ENCODE results near the gene DNAJC8. TPM values are rescaled to one million over a fixed set of nuclear protein-coding genes. Genes with fewer than 3 reads are reported as not detected.

DNAJC8 gene
- polyA plus RNA-seq, 3 donors from 2014 or later: 197 to 269 (median 205) TPM

DNA sequence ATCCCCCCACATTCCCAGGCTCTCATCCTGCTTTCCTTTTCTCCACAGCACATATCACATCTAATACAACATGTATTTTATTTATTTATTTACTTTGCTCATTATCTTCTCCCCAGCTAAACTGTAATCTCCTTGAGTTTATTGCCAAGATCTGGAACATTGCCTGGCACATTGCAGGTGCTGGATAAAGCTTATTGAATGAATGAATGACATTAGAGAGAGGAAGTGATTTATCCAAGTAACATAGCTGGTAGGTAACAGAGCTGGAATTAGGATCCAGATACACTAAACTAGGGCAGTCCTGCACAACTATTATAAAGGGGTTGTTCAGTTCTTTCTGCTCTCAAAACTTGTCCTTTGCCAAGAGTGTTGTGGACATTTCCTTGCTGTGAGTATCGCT, 47.8 kb downstream of the DNAJC8 start:
- H3K4me3 Mint-ChIP-seq: no peak overlapping the region
- DNase-seq: no peak
- no peaks in the 10 kb centered on the region for H3K9me3 Mint-ChIP-seq
- peaks cover 0 to 6% (median 0%) of the 10 kb centered on the region in 3 donors for H3K36me3 Mint-ChIP-seq
- H3K27ac Mint-ChIP-seq: peak overlapping the region in 1 of 6 donors; percentile 0
- peaks cover 0 to 4% (median 2%) of the 10 kb centered on the region in 3 donors for H3K27me3 Mint-ChIP-seq (ENCODE audit: low read depth in 3 of 3)
- peaks cover 11 to 13% of the 10 kb centered on the region in 2 donors for H3K4me1 Mint-ChIP-seq

DNA sequence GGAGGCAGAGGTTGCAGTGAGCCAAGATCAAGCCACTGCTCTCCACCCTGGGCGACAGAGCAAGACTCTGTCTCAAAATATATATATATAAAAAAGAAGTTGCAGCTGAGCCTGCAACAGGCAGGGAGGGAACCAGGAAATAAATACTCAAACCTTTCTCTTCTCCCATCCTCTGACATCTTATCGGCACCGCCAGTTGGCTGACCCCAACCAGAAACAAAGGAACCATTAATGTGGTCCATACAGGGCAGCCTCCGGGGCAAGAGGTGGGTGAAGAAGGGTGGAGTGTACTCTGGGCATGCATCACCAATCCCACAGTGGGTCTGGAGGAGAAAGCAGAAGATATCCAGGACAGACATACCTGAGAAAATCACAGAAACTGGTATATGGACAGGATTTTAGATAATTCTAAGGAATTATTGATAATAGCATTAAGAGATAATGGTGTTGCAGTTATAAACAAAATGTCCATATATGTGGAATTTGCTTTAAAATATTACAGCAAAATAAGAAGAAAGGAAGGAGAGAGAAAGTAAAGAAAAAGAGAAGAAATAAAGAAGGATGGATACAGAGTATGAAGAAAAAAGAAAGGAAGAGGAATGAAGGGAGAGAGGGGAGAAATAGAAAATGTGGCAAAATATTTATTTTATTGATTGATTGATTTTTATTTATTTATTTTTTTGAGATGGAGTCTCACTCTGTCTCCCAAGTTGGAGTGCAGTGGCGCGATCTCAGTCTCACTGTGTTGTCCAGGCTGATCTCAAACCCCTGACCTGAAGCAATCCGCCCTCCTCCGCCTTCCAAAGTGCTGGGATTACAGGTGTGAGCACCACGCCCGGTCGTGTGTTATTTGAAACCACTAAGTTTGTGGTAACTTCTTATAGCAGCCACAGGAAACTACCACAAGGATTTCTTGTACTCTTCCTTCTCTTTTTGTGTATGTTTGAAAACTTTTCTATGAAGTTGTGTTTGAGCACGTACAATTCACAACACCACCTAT, 52.2 kb downstream of the DNAJC8 start:
- H3K27me3 Mint-ChIP-seq (ENCODE audit: low read depth in 3 of 3): peaks cover 2 to 9% (median 6%) of the 10 kb centered on the region in 3 donors
- H3K4me3 Mint-ChIP-seq: peak overlapping the region; percentile 7 to 64 (median 48)
- peaks cover 0 to 6% (median 5%) of the 10 kb centered on the region in 3 donors for H3K36me3 Mint-ChIP-seq
- H3K27ac Mint-ChIP-seq: peak overlapping the region in 4 of 6 donors; percentile 11 to 71 (median 32)
- H3K4me1 Mint-ChIP-seq: peaks cover 17 to 19% of the 10 kb centered on the region in 2 donors
- H3K9me3 Mint-ChIP-seq: no peaks in the 10 kb centered on the region
- DNase-seq: no peak

DNA sequence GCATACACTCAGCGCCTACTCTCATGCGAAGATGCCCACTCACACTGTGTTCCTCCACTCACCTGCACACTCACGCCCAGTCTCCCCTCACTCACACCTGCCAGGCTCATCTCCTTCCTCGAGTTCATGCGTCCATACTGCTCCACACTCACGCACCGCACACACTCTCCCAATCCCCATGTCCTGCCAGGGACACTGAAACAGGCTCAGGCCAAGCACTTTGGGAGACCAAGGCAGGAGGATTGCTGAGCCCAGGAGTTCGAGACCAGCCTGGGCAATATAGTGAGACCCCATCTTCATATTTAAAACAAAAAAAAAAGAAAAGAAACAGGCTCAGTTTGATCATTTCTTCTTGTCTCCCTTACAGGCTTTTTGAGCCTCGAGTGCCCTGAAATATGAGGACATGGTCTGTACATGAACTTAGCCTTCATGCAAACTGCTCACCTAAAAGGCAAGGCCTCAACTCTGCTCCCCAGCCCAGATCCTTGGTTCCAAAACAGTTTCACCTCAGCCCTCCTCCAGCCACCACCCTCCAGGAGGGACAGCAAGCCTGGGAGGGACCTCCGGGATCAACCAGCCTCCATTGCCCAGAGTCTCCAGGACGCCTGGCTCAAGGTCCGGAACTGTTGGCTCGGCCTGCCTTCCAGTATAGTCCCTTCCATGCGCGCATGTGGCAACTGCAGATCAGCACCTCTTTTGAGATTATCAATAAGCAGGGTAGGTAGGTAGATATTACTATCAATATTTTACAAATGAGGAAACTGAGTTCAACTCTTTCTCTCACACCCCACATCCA, 53.9 kb downstream of the DNAJC8 start:
- Mint-ChIP-seq H3K9me3 (no peaks in the 10 kb centered on the region), H3K4me1 (peaks cover 25 to 26% of the 10 kb centered on the region in 2 donors), H3K27me3 (ENCODE audit: low read depth in 3 of 3) (peaks cover 0 to 9% (median 3%) of the 10 kb centered on the region in 3 donors), H3K36me3 (peaks cover 0 to 5% (median 0%) of the 10 kb centered on the region in 3 donors), H3K4me3 (no peak overlapping the region), H3K27ac (peak overlapping the region in 1 of 6 donors; percentile 32)
- no peak for DNase-seq

- peaks cover 0 to 9% (median 6%) of the 10 kb centered on the region in 3 donors for H3K27me3 Mint-ChIP-seq (ENCODE audit: low read depth in 3 of 3)
- H3K9me3 Mint-ChIP-seq: no peaks in the 10 kb centered on the region
These were observed 56.0 kb downstream of the DNAJC8 start, which contains the start of gene PTAFR for GRCh38 chr1:28176492-28177470. Gene PTAFR, minus strand, starts transcription at chr1:28176690. Its CDS starts 25,669 bp downstream, at chr1:28151021.

DNA sequence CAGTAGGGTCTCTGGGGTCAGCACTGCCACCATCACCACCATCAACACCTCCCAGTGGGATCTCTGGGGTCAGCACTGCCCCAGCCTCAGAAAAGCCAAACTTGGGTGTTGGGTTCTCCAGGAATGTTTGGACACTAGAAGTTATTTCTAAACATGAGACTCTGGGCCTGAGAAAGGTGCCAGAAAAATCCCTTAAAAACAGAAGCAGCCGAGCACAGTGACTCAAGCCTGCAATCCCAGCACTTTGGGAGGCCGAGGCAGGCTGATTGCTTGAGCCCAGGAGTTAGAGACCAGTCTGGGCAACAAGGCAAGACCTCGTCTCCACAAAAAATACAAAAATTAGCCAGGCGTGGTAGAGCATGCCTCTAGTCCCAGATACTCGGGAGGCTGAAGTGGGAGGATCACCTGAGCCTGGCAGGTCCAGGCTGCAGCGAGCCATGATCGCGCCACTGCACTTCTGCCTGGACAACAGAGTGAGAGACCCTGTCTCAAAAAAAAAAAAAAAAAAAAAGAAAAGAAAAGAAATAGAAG, 56.8 kb downstream of the DNAJC8 start:
- H3K36me3 Mint-ChIP-seq: peaks cover 0 to 5% (median 0%) of the 10 kb centered on the region in 3 donors
- no peak overlapping the region for H3K4me3 Mint-ChIP-seq
- H3K9me3 Mint-ChIP-seq: no peaks in the 10 kb centered on the region
- peaks cover 0 to 9% (median 4%) of the 10 kb centered on the region in 3 donors for H3K27me3 Mint-ChIP-seq (ENCODE audit: low read depth in 3 of 3)
- peaks cover 50% of the 10 kb centered on the region in 2 donors for H3K4me1 Mint-ChIP-seq
- DNase-seq: no peak
- H3K27ac Mint-ChIP-seq: no peak overlapping the region

More at GRCh38 chr1:28176492-28177470, 56.0 kb downstream of the DNAJC8 start, which contains the start of gene PTAFR:
- H3K36me3 Mint-ChIP-seq: peaks cover 0 to 5% (median 0%) of the 10 kb centered on the region in 3 donors
- H3K27ac Mint-ChIP-seq: peak within 1 kb of the TSS in 1 of 6 donors; percentile 49
- peaks cover 46% of the 10 kb centered on the region in 2 donors for H3K4me1 Mint-ChIP-seq
- H3K4me3 Mint-ChIP-seq: no peak within 1 kb of the TSS
- no peak for DNase-seq

DNA sequence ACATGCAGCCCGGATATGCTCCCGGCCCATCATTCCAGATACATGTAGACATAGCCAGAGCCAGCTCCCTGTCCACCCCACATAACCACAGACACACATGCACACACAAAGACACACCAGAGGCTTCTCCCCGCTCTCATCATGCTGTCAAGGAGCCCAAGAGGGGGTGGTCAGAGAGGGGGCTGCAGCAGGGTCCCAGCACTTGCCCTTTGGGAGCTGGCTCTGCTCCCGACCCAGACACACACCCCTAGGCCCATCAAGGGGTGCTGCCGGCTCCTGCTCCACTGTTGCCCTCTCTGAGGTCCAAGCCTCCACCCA, 58.9 kb downstream of the DNAJC8 start:
- peak overlapping the region in 4 of 6 donors; percentile 56 to 84 (median 82) for H3K27ac Mint-ChIP-seq

GRCh38 chr1:28173151-28173979, 59.5 kb downstream of the DNAJC8 start:
- Mint-ChIP-seq H3K9me3 (no peaks in the 10 kb centered on the region), H3K27ac (peak overlapping the region; percentile 7 to 84 (median 68)), H3K4me3 (peak overlapping the region; percentile 72 to 80 (median 75)), H3K4me1 (peaks cover 56 to 58% of the 10 kb centered on the region in 2 donors), H3K36me3 (peaks cover 0 to 5% (median 0%) of the 10 kb centered on the region in 3 donors), H3K27me3 (ENCODE audit: low read depth in 3 of 3) (peaks cover 0 to 5% (median 4%) of the 10 kb centered on the region in 3 donors)
- DNase-seq: no peak

More for the DNA sequence above, 58.9 kb downstream of the DNAJC8 start:
- H3K36me3 Mint-ChIP-seq: peaks cover 0 to 5% (median 0%) of the 10 kb centered on the region in 3 donors
- H3K4me3 Mint-ChIP-seq: peak overlapping the region; percentile 62 to 80 (median 75)
- H3K4me1 Mint-ChIP-seq: peaks cover 50 to 55% of the 10 kb centered on the region in 2 donors
- H3K9me3 Mint-ChIP-seq: no peaks in the 10 kb centered on the region
- DNase-seq: no peak
- peaks cover 0 to 5% (median 4%) of the 10 kb centered on the region in 3 donors for H3K27me3 Mint-ChIP-seq (ENCODE audit: low read depth in 3 of 3)

- peaks cover 60% of the 10 kb centered on the region in 2 donors for H3K4me1 Mint-ChIP-seq
- peaks cover 0 to 5% (median 0%) of the 10 kb centered on the region in 3 donors for H3K36me3 Mint-ChIP-seq
- no peaks in the 10 kb centered on the region for H3K9me3 Mint-ChIP-seq
- peak; percentile 50 to 58 (median 55) for DNase-seq
- peak overlapping the region; percentile 20 to 89 (median 74) for H3K27ac Mint-ChIP-seq
- peaks cover 0 to 5% (median 2%) of the 10 kb centered on the region in 3 donors for H3K27me3 Mint-ChIP-seq (ENCODE audit: low read depth in 3 of 3)
- peak overlapping the region; percentile 69 to 80 (median 75) for H3K4me3 Mint-ChIP-seq
These were observed 60.1 kb downstream of the DNAJC8 start for GRCh38 chr1:28172713-28173150.

DNA sequence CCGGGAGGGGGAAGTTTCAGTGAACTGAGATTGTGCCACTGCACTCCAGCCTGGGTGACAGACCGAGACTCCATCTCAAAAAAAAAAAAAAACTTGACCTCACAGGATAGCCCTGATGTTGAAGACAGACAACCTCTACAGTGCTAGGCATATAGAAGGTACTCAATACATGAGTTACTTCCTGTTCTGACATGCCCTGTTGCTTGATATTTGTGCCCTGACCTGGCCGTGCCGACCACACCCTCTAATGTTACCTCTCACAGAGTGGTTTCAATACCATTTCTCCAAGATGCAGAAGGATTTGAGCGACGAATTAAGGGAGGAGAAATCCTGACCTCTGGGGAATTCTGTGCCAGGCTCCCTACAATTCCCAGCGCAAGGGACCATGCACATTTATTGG, 61.6 kb downstream of the DNAJC8 start:
- H3K27me3 Mint-ChIP-seq (ENCODE audit: low read depth in 3 of 3): peaks cover 0 to 2% (median 0%) of the 10 kb centered on the region in 3 donors
- H3K4me3 Mint-ChIP-seq: peak overlapping the region in 2 of 5 donors; percentile 34 to 74
- no peaks in the 10 kb centered on the region for H3K9me3 Mint-ChIP-seq
- no peak for DNase-seq
- H3K27ac Mint-ChIP-seq: peak overlapping the region in 2 of 6 donors; percentile 21 to 87
- no peaks in the 10 kb centered on the region for H3K36me3 Mint-ChIP-seq
- H3K4me1 Mint-ChIP-seq: peaks cover 57 to 60% of the 10 kb centered on the region in 2 donors

- Mint-ChIP-seq H3K4me1 (peaks cover 57 to 60% of the 10 kb centered on the region in 2 donors), H3K9me3 (no peaks in the 10 kb centered on the region), H3K36me3 (no peaks in the 10 kb centered on the region), H3K27ac (peak overlapping the region in 2 of 6 donors; percentile 3 to 82), H3K4me3 (no peak overlapping the region), H3K27me3 (ENCODE audit: low read depth in 3 of 3) (peaks cover 0 to 2% (median 2%) of the 10 kb centered on the region in 3 donors)
- no peak for DNase-seq
These were observed 62.7 kb downstream of the DNAJC8 start for GRCh38 chr1:28170001-28170596.

GRCh38 chr1:28163496-28164161, 69.2 kb downstream of the DNAJC8 start:
- no peak overlapping the region for H3K27ac Mint-ChIP-seq
- peaks cover 12 to 18% of the 10 kb centered on the region in 2 donors for H3K4me1 Mint-ChIP-seq
- no peak for DNase-seq
- no peak overlapping the region for H3K4me3 Mint-ChIP-seq
- H3K36me3 Mint-ChIP-seq: no peaks in the 10 kb centered on the region
- H3K27me3 Mint-ChIP-seq (ENCODE audit: low read depth in 3 of 3): peaks cover 0 to 7% (median 2%) of the 10 kb centered on the region in 3 donors
- no peaks in the 10 kb centered on the region for H3K9me3 Mint-ChIP-seq
